ENCODE results near the gene ST7L.

The ST7L gene

DNA sequence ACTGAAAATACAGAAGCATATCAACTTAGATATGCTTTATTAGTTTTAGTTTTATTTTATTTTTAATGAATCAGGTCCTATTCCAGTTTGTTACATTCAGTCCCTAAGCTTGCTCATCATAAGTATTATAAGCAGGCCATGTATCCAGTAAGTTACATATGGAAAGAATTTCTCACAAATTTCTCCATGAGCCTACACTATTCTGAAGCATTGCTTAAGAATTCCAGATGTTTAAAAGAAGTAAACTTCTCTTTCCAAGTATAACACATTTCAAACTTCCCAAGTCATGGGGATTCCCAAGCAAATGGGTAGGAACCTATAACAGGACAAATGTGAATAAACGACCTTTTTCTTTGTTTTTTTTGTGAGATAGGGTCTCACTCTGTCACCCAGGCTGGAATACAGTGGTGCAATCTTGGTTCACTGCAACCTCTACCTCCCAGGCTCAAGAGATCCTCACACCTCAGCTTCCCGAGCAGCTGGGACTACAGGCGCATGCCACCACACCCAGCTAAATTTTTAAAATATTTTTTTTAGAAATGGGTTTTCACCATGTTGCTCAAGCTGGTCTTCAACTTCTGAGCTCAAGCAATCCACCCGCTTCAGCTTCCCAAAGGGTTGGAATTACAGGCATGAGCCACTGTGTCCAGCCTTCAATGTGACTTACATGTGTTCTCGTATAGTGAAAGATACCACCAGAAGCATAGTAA, 39.0 kb downstream of the ST7L start:
- Histone ChIP-seq H3K79me2 (ENCODE audit: low read length) (no peaks in the 10 kb centered on the region), H3F3A (ENCODE audit: insufficient read depth, low read length) (no peaks in the 10 kb centered on the region), H3K36me3 (replicated peaks; ENCODE audit: insufficient read depth, low read length) (no peaks in the 10 kb centered on the region), H4K20me1 (ENCODE audit: insufficient read depth, low read length) (no peaks in the 10 kb centered on the region), H3K9me3 (replicated peaks; ENCODE audit: insufficient read depth, low read length) (no peaks in the 10 kb centered on the region), H3K4me2 (ENCODE audit: low read depth, low read length) (no peak overlapping the region), H3K4me3 (ENCODE audit: low read length) (no peak overlapping the region), H3K9ac (ENCODE audit: low read length) (no peak overlapping the region), H2AFZ (ENCODE audit: low read length) (no peak overlapping the region), H3K4me1 (ENCODE audit: low read length) (no peaks in the 10 kb centered on the region), H3K9me2 (replicated peaks; ENCODE audit: insufficient read depth, low read length) (no peaks in the 10 kb centered on the region), H3K27ac (ENCODE audit: low read length) (no peak overlapping the region), H3K27me3 (replicated peaks; ENCODE audit: insufficient read depth, low read length) (no peaks in the 10 kb centered on the region)
- no peak for TF ChIP-seq EZH2 (optimal IDR thresholded peaks at IDR 0.05; ENCODE audit: low read depth, low read length)
- TF ChIP-seq, protein P1, sequence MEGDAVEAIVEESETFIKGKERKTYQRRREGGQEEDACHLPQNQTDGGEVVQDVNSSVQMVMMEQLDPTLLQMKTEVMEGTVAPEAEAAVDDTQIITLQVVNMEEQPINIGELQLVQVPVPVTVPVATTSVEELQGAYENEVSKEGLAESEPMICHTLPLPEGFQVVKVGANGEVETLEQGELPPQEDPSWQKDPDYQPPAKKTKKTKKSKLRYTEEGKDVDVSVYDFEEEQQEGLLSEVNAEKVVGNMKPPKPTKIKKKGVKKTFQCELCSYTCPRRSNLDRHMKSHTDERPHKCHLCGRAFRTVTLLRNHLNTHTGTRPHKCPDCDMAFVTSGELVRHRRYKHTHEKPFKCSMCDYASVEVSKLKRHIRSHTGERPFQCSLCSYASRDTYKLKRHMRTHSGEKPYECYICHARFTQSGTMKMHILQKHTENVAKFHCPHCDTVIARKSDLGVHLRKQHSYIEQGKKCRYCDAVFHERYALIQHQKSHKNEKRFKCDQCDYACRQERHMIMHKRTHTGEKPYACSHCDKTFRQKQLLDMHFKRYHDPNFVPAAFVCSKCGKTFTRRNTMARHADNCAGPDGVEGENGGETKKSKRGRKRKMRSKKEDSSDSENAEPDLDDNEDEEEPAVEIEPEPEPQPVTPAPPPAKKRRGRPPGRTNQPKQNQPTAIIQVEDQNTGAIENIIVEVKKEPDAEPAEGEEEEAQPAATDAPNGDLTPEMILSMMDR (IDR thresholded peaks at IDR 0.05; ENCODE audit: low read length), result no peak
- no peak for TF ChIP-seq EZH2phosphoT487 (IDR thresholded peaks at IDR 0.05; ENCODE audit: low read length)
- DNase-seq, result no peak

DNA sequence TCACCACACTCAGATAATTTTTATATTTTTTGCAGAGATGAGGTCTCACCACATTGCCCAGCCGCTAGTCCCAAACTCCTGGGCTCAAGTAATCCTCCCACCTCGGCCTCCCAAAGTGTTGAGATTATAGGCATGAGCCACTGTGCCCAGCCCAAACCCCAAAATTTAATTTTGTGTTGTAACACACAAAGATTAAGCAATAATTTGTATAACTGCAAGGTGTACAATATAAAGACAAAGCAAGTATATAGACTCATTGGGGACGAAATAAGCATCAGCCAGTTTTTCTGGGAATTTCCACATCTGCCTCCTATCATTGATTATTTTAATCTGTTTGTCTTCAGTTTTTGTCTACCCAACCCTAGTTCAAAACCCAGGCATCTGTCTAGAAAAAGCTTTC, 42.7 kb downstream of the ST7L start:
- no peaks in the 10 kb centered on the region for H3K4me1 ChIP-seq (ENCODE audit: low read length)
- H3K27me3 ChIP-seq (replicated peaks; ENCODE audit: insufficient read depth, low read length), result no peaks in the 10 kb centered on the region
- no peaks in the 10 kb centered on the region for H3F3A ChIP-seq (ENCODE audit: insufficient read depth, low read length)
- no peak overlapping the region for H2AFZ ChIP-seq (ENCODE audit: low read length)
- TF ChIP-seq, protein P1 (IDR thresholded peaks at IDR 0.05; ENCODE audit: low read length), result no peak
- no peak for TF ChIP-seq EZH2 (optimal IDR thresholded peaks at IDR 0.05; ENCODE audit: low read depth, low read length)
- no peak for TF ChIP-seq EZH2phosphoT487 (IDR thresholded peaks at IDR 0.05; ENCODE audit: low read length)
- no peak for DNase-seq
- no peak overlapping the region for H3K9ac ChIP-seq (ENCODE audit: low read length)
- no peak overlapping the region for H3K4me2 ChIP-seq (ENCODE audit: low read depth, low read length)
- no peaks in the 10 kb centered on the region for H3K79me2 ChIP-seq (ENCODE audit: low read length)
- no peaks in the 10 kb centered on the region for H4K20me1 ChIP-seq (ENCODE audit: insufficient read depth, low read length)
- no peak overlapping the region for H3K4me3 ChIP-seq (ENCODE audit: low read length)
- no peak overlapping the region for H3K27ac ChIP-seq (ENCODE audit: low read length)
- no peaks in the 10 kb centered on the region for H3K9me2 ChIP-seq (replicated peaks; ENCODE audit: insufficient read depth, low read length)
- H3K9me3 ChIP-seq (replicated peaks; ENCODE audit: insufficient read depth, low read length), result no peaks in the 10 kb centered on the region
- no peaks in the 10 kb centered on the region for H3K36me3 ChIP-seq (replicated peaks; ENCODE audit: insufficient read depth, low read length)

DNA sequence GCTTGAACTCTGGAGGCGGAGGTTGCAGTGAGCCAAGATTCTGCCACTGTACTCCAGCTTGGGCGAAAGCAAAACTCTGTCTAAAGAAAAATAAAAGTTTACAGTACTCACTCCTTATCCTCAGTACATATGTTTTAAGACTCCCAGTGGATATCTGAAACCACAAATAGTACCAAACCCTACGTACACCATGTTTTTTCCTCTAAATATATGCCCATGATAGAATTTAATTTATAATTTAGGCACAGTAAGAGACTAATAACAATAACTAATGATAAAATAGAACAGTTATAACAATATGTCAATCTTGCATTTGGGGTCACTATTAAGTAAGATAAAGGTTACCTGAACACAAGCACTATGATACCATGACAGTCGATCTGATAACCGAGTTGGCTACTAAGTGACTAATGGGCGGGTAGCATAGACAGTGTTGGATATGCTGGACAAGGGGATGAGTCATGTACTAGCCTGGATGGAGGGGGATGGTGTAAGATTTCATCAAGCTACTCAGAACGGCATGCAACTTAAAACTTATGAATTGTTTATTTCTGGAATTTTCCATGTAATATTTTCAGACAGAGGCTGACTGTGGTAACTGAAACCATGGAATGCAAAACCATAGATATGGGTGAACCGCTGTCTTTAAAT, 43.7 kb downstream of the ST7L start:
- Histone ChIP-seq H3K4me3 (ENCODE audit: low read length) (no peak overlapping the region), H3K4me1 (ENCODE audit: low read length) (no peaks in the 10 kb centered on the region), H3F3A (ENCODE audit: insufficient read depth, low read length) (no peaks in the 10 kb centered on the region), H3K9me3 (replicated peaks; ENCODE audit: insufficient read depth, low read length) (no peaks in the 10 kb centered on the region), H3K4me2 (ENCODE audit: low read depth, low read length) (no peak overlapping the region), H3K79me2 (ENCODE audit: low read length) (no peaks in the 10 kb centered on the region), H3K9ac (ENCODE audit: low read length) (no peak overlapping the region), H3K9me2 (replicated peaks; ENCODE audit: insufficient read depth, low read length) (no peaks in the 10 kb centered on the region), H2AFZ (ENCODE audit: low read length) (no peak overlapping the region), H3K27ac (ENCODE audit: low read length) (no peak overlapping the region), H3K27me3 (replicated peaks; ENCODE audit: insufficient read depth, low read length) (no peaks in the 10 kb centered on the region), H4K20me1 (ENCODE audit: insufficient read depth, low read length) (no peaks in the 10 kb centered on the region), H3K36me3 (replicated peaks; ENCODE audit: insufficient read depth, low read length) (no peaks in the 10 kb centered on the region)
- DNase-seq, result no peak
- TF ChIP-seq, protein P1 (IDR thresholded peaks at IDR 0.05; ENCODE audit: low read length), result no peak
- TF ChIP-seq EZH2 (optimal IDR thresholded peaks at IDR 0.05; ENCODE audit: low read depth, low read length), result no peak
